H1 (cell line): ENCODE data around the gene LTA. TPM values are rescaled to one million over a fixed set of nuclear protein-coding genes. Genes with fewer than 3 reads are reported as not detected.

Experiments
- ATF2 ChIP-seq: IDR thresholded peaks from 2 replicates; pipeline ENCODE4 v1.6.1; 2012; ENCODE audit warnings: low read length, inconsistent platforms
- EP300 ChIP-seq, 2 experiments: IDR thresholded peaks; 1 replicate in 1 of 2; 2 replicates in 1 of 2; pipeline ENCODE4 v1.6.1; 2011 to 2012; ENCODE audit warnings: low read depth in 2 of 2, low read length in 2 of 2, mild to moderate bottlenecking in 2 of 2, borderline replicate concordance in 1 of 2, inconsistent platforms in 1 of 2, moderate library complexity in 1 of 2
- GABPA ChIP-seq: IDR thresholded peaks from 2 replicates; pipeline ENCODE4 v1.6.1; 2011; ENCODE audit warnings: mild to moderate bottlenecking, low read length, moderate library complexity, borderline replicate concordance; ENCODE audit not compliant: insufficient read depth
- POLR2AphosphoS5 ChIP-seq: IDR thresholded peaks from 2 replicates; pipeline ENCODE4 v1.6.1; 2011; ENCODE audit warnings: low read depth, low read length
- POU5F1 ChIP-seq: IDR thresholded peaks from 2 replicates; pipeline ENCODE4 v1.6.1; 2011; ENCODE audit warnings: low read depth, mild to moderate bottlenecking, low read length, moderate library complexity
- RAD21 ChIP-seq, 2 experiments: IDR thresholded peaks in 1 of 2; conservative IDR thresholded peaks in 1 of 2; 2 replicates each; pipeline ENCODE4 v1.6.1; 2011; ENCODE audit warnings: low read depth in 2 of 2, low read length in 2 of 2, improper control_type of control experiment in 1 of 2, inconsistent platforms in 1 of 2, mild to moderate bottlenecking in 1 of 2, moderate library complexity in 1 of 2
- RFX5 ChIP-seq: IDR thresholded peaks from 2 replicates; pipeline ENCODE4 v1.6.1; 2011; ENCODE audit warnings: low read depth, low read length, improper control_type of control experiment, borderline replicate concordance
- USF2 ChIP-seq: IDR thresholded peaks from 2 replicates; pipeline ENCODE4 v1.6.1; 2011; ENCODE audit warnings: low read length, improper control_type of control experiment
- polyA plus RNA-seq, 7 experiments: library from polyadenylated mRNA; depleted of rRNA in 3 of 7; stranded (reverse) in 5 of 7; unstranded in 2 of 7; fragments of >200 nt in 5 of 7; fragments of 200-250 nt in 2 of 7; gene quantifications; 1 replicate in 5 of 7; 2 replicates in 1 of 7; 4 replicates in 1 of 7; pipeline versions ENCODE4 v1.2.1 to v1.2.3, GENCODE V29; 2011 to 2013; ENCODE audit warnings: missing spikeins in 2 of 7, mixed read lengths in 2 of 7
- total RNA-seq: library from RNA; stranded (reverse); fragmentation: NEBNext Ultra II Directional; extraction: Animal tissue kit (Norgen Biotek cat#: 25700); gene quantifications from 2 replicates; pipeline ENCODE4 v1.2.1, GENCODE V29; 2021

The LTA gene
- total and polyA plus RNA-seq, 2 of the 8 experiments (the other 6 are each of a cell fraction or from before 2014, with no cell fraction given): not detected

- TF ChIP-seq USF2 (no peak), ATF2 (no peak), POLR2AphosphoS5 (no peak), RFX5 (no peak), RAD21 (IDR thresholded peaks at IDR 0.05 in 1 of 2, conservative IDR thresholded peaks at IDR 0.05 in 1 of 2; ENCODE audit: low read depth in 2 of 2, low read length in 2 of 2) (no peak), POU5F1 (no peak), GABPA (no peak), EP300 (IDR thresholded peaks at IDR 0.05; ENCODE audit: borderline replicate concordance in 1 of 2, low read depth in 2 of 2, low read length in 2 of 2) (no peak)
These were observed 13.8 kb upstream of the LTA start (continued) for GRCh38 chr6:31558318-31558625.
